ENCODE measurements around the gene FEM1A.

The FEM1A gene

GRCh38 chr19:4760285-4760650, 31.3 kb upstream of the FEM1A start:
- TF ChIP-seq EP300 (IDR thresholded peaks at IDR 0.05; ENCODE audit: borderline replicate concordance) (no peak), ZBTB7A (IDR thresholded peaks at IDR 0.05; ENCODE audit: low read depth) (no peak), TCF12 (IDR thresholded peaks at IDR 0.05; ENCODE audit: low read depth) (no peak)

GRCh38 chr19:4763021-4763420, 28.5 kb upstream of the FEM1A start:
- no peak for TF ChIP-seq EGR1 (IDR thresholded peaks at IDR 0.05)
- no peak for TF ChIP-seq TEAD4 (IDR thresholded peaks at IDR 0.05)
- no peak for TF ChIP-seq REST (IDR thresholded peaks at IDR 0.05; ENCODE audit: low read depth)
- no peak for TF ChIP-seq CEBPB (IDR thresholded peaks at IDR 0.05)
- TF ChIP-seq TCF12 (IDR thresholded peaks at IDR 0.05; ENCODE audit: low read depth) = no peak
- TF ChIP-seq FOXM1 (IDR thresholded peaks at IDR 0.05; ENCODE audit: borderline replicate concordance, low read depth) = no peak
- TF ChIP-seq YY1 (IDR thresholded peaks at IDR 0.05; ENCODE audit: low read depth) = no peak
- TF ChIP-seq MAX (IDR thresholded peaks at IDR 0.05) = no peak
- no peak for TF ChIP-seq RAD21 (IDR thresholded peaks at IDR 0.05; ENCODE audit: low read depth)
- TF ChIP-seq NFIC (IDR thresholded peaks at IDR 0.05) = no peak
- no peak for TF ChIP-seq USF1 (IDR thresholded peaks at IDR 0.05)

- TF ChIP-seq ZBTB7A (IDR thresholded peaks at IDR 0.05; ENCODE audit: low read depth) (no peak), EGR1 (IDR thresholded peaks at IDR 0.05) (no peak), USF1 (IDR thresholded peaks at IDR 0.05) (no peak), NFIC (IDR thresholded peaks at IDR 0.05) (no peak), CEBPB (IDR thresholded peaks at IDR 0.05) (no peak), CREB1 (IDR thresholded peaks at IDR 0.05; ENCODE audit: low read depth) (no peak), YY1 (IDR thresholded peaks at IDR 0.05; ENCODE audit: low read depth) (no peak), TCF12 (IDR thresholded peaks at IDR 0.05; ENCODE audit: low read depth) (no peak)
Observed at GRCh38 chr19:4764393-4764660, 27.2 kb upstream of the FEM1A start.

GRCh38 chr19:4768934-4769777, 22.4 kb upstream of the FEM1A start:
- TF ChIP-seq MAX (IDR thresholded peaks at IDR 0.05) = peak; percentile 79
- TF ChIP-seq TEAD4 (IDR thresholded peaks at IDR 0.05) = peak; percentile 69
- TF ChIP-seq EP300 (IDR thresholded peaks at IDR 0.05; ENCODE audit: borderline replicate concordance) = no peak
- TF ChIP-seq CREB1 (IDR thresholded peaks at IDR 0.05; ENCODE audit: low read depth) = no peak
- TF ChIP-seq REST (IDR thresholded peaks at IDR 0.05; ENCODE audit: low read depth) = peak; percentile 98
- 0 out of 2 replicates have a peak, but pooled peaks have one; percentile 34 for TF ChIP-seq YY1 (IDR thresholded peaks at IDR 0.05; ENCODE audit: low read depth)
- no peak for TF ChIP-seq FOXM1 (IDR thresholded peaks at IDR 0.05; ENCODE audit: borderline replicate concordance, low read depth)
- no peak for TF ChIP-seq TAF1 (IDR thresholded peaks at IDR 0.05; ENCODE audit: low read depth)
- TF ChIP-seq RAD21 (IDR thresholded peaks at IDR 0.05; ENCODE audit: low read depth) = no peak
- TF ChIP-seq TCF12 (IDR thresholded peaks at IDR 0.05; ENCODE audit: low read depth) = no peak

- TF ChIP-seq TCF12 (IDR thresholded peaks at IDR 0.05; ENCODE audit: low read depth) (no peak), YY1 (IDR thresholded peaks at IDR 0.05; ENCODE audit: low read depth) (no peak), EGR1 (IDR thresholded peaks at IDR 0.05) (no peak), REST (IDR thresholded peaks at IDR 0.05; ENCODE audit: low read depth) (no peak), MAX (IDR thresholded peaks at IDR 0.05) (no peak), TEAD4 (IDR thresholded peaks at IDR 0.05) (no peak), NFIC (IDR thresholded peaks at IDR 0.05) (no peak), ZBTB7A (IDR thresholded peaks at IDR 0.05; ENCODE audit: low read depth) (no peak), TAF1 (IDR thresholded peaks at IDR 0.05; ENCODE audit: low read depth) (no peak), EP300 (IDR thresholded peaks at IDR 0.05; ENCODE audit: borderline replicate concordance) (no peak), FOXM1 (IDR thresholded peaks at IDR 0.05; ENCODE audit: borderline replicate concordance, low read depth) (no peak), CREB1 (IDR thresholded peaks at IDR 0.05; ENCODE audit: low read depth) (no peak), RAD21 (IDR thresholded peaks at IDR 0.05; ENCODE audit: low read depth) (no peak), CEBPB (IDR thresholded peaks at IDR 0.05) (no peak), USF1 (IDR thresholded peaks at IDR 0.05) (no peak)
Observed at GRCh38 chr19:4772566-4772965, 19.0 kb upstream of the FEM1A start.
